ENCODE data around the gene BAIAP2L1. TPM values are rescaled to one million over a fixed set of nuclear protein-coding genes. Genes with fewer than 3 reads are reported as not detected.
A peak's percentile ranks its signal among the peaks of the same experiment; 100 is the strongest.
"Not testable (repeated sequence)": the region's sequence is repeated elsewhere in the genome, so short reads cannot be mapped to it uniquely, and the experiment has no call there.

The BAIAP2L1 gene
- total RNA-seq, 1 donor from 2014 or later: 35.1 TPM

DNA sequence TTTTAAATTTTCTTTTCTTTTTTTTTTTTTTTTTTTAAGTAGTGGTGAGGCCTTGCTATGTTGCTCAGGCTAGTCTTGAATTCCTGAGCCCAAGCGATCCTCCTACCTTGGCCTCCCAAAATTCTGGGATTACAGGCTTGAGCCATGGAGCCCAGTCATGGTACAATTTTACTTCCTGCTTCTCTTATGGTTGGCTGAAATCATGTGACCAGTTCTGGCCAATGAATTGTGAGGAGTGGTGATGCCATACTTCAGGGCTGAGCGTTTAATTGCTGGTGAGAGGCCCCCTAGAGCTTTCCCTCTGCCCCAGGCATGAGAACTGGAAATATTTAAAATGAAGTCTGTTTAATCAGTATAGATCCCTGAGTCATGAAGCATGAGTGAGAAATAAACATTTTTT lies 22.2 kb upstream of the BAIAP2L1 start:
- Histone ChIP-seq H3K4me1 (no peaks in the 10 kb centered on the region), H3K4me2 (no peak overlapping the region), H3K36me3 (no peaks in the 10 kb centered on the region), H3K79me2 (ENCODE audit: low read depth) (no peaks in the 10 kb centered on the region), H3K27me3 (peaks cover 13% of the 10 kb centered on the region), H3F3A (ENCODE audit: low read depth) (no peaks in the 10 kb centered on the region), H3K9me3 (ENCODE audit: low read depth) (no peaks in the 10 kb centered on the region), H3K9ac (no peak overlapping the region), H3K27ac (no peak overlapping the region), H2AFZ (replicated peaks) (no peak overlapping the region), H3K4me3 (no peak overlapping the region), H4K20me1 (ENCODE audit: low read depth) (no peaks in the 10 kb centered on the region)
- H3K27me3 Mint-ChIP-seq (ENCODE audit: insufficient read depth, low read depth): peaks cover 2% of the 10 kb centered on the region
- no peak for TF ChIP-seq EZH2phosphoT487 (IDR thresholded peaks at IDR 0.05)
- TF ChIP-seq, protein P1, sequence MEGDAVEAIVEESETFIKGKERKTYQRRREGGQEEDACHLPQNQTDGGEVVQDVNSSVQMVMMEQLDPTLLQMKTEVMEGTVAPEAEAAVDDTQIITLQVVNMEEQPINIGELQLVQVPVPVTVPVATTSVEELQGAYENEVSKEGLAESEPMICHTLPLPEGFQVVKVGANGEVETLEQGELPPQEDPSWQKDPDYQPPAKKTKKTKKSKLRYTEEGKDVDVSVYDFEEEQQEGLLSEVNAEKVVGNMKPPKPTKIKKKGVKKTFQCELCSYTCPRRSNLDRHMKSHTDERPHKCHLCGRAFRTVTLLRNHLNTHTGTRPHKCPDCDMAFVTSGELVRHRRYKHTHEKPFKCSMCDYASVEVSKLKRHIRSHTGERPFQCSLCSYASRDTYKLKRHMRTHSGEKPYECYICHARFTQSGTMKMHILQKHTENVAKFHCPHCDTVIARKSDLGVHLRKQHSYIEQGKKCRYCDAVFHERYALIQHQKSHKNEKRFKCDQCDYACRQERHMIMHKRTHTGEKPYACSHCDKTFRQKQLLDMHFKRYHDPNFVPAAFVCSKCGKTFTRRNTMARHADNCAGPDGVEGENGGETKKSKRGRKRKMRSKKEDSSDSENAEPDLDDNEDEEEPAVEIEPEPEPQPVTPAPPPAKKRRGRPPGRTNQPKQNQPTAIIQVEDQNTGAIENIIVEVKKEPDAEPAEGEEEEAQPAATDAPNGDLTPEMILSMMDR (IDR thresholded peaks at IDR 0.05): no peak
- TF ChIP-seq EZH2 (IDR thresholded peaks at IDR 0.05): no peak
- no peak overlapping the region for H3K27ac Mint-ChIP-seq
- no peak for DNase-seq (ENCODE audit: low spot score)
- H3K36me3 Mint-ChIP-seq: no peaks in the 10 kb centered on the region
- H3K9me3 Mint-ChIP-seq: peaks cover 2% of the 10 kb centered on the region
- H3K4me3 Mint-ChIP-seq: no peak overlapping the region
- H3K4me1 Mint-ChIP-seq: peaks cover 2% of the 10 kb centered on the region

DNA sequence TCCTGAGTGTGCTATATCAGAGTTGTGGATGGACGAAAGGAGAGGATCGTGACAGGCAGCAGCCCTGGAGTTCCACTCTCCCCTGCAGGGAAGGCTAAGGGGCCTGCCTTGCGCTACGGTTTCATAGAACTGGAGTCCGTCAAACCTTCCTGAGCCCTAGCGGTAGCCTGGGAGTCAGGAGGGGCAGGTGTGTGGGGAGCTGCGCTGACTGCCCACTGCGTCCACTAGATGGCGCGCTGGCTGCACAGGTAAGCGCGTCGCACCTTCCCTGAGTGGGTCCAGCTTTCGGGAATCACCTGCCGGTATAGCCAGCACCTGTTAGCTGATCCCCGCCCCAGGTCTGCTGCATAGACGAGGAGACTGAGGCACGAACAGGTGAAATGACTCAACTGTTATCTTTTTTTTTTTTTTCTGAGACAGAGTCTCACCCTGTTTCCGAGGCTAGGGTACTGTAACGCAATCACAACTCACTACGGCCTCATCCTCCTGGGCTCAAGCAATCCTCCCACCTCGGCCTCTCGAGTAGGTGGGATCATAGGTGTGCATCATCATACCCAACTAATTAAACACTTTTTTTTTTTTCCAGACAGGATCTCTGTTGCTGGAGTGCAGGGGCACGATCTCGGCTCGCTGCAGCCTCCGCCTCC lies 20.2 kb upstream of the BAIAP2L1 start:
- Mint-ChIP-seq H3K4me3 (no peak overlapping the region), H3K27me3 (ENCODE audit: insufficient read depth, low read depth) (peaks cover 2% of the 10 kb centered on the region), H3K36me3 (no peaks in the 10 kb centered on the region), H3K27ac (no peak overlapping the region), H3K4me1 (peaks cover 2% of the 10 kb centered on the region), H3K9me3 (peaks cover 2% of the 10 kb centered on the region)
- Histone ChIP-seq H3K27me3 (peaks cover 13% of the 10 kb centered on the region), H3K4me2 (no peak overlapping the region), H3F3A (ENCODE audit: low read depth) (no peaks in the 10 kb centered on the region), H3K79me2 (ENCODE audit: low read depth) (no peaks in the 10 kb centered on the region), H4K20me1 (ENCODE audit: low read depth) (no peaks in the 10 kb centered on the region), H3K4me3 (no peak overlapping the region), H3K27ac (no peak overlapping the region), H2AFZ (replicated peaks) (no peak overlapping the region), H3K4me1 (no peaks in the 10 kb centered on the region), H3K36me3 (no peaks in the 10 kb centered on the region), H3K9me3 (ENCODE audit: low read depth) (no peaks in the 10 kb centered on the region), H3K9ac (no peak overlapping the region)
- peak; percentile 88 for DNase-seq (ENCODE audit: low spot score)
- TF ChIP-seq, protein P1 (IDR thresholded peaks at IDR 0.05): peak; percentile 99
- no peak for TF ChIP-seq EZH2 (IDR thresholded peaks at IDR 0.05)

DNA sequence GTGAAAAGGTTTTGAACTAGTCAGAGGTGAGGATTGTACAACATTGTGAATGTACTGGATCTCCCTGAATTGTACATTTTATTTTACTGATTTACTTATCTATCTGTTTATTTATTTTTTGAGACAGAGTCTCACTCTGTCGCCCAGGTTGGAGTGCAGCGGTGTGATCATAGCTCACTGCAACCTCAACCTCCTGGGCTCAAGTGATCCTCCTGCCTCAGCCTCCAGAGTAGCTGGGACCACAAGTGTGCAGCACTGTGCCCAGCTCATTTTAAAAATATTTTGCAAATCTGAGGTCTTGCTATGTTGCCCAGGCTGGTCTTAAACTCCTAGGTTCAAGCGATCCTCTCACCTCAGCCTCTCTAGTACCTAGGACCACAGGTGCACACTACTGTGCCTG lies 19.1 kb upstream of the BAIAP2L1 start:
- not testable (repeated sequence) for H3K36me3 ChIP-seq; H3K27ac Mint-ChIP-seq; H3K9me3 ChIP-seq (ENCODE audit: low read depth); H2AFZ ChIP-seq (replicated peaks); H3K4me1 Mint-ChIP-seq; H3K4me2 ChIP-seq; H3K4me3 Mint-ChIP-seq; H3K9ac ChIP-seq; H3K4me1 ChIP-seq; DNase-seq (ENCODE audit: low spot score); H3K4me3 ChIP-seq; H3K79me2 ChIP-seq (ENCODE audit: low read depth); H3K27ac ChIP-seq; H3K9me3 Mint-ChIP-seq; H3F3A ChIP-seq (ENCODE audit: low read depth); H3K27me3 Mint-ChIP-seq (ENCODE audit: insufficient read depth, low read depth); H4K20me1 ChIP-seq (ENCODE audit: low read depth); H3K36me3 Mint-ChIP-seq
- peaks cover 13% of the 10 kb centered on the region for H3K27me3 ChIP-seq

DNA sequence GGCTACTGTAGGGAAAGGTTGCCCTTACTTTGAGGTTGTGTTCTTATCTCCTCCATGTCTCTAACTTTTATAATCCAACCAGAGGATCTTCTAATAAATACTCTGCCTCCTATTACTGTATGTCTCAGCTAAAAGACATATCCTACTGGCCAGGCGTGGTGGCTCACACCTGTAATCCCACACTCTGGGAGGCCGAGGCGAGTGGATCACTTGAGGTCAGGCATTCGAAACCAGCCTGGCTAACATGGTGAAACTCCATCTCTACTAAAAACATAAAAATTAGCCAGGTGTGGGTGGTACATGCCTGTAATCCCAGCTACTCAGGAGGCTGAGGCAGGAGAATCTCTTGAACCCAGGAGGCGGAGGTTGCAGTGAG lies 18.4 kb upstream of the BAIAP2L1 start:
- H3K27ac Mint-ChIP-seq: not testable (repeated sequence)

More for the DNA sequence above, 18.4 kb upstream of the BAIAP2L1 start:
- H3K4me3 ChIP-seq; H3K9me3 Mint-ChIP-seq; H3K36me3 Mint-ChIP-seq; H4K20me1 ChIP-seq (ENCODE audit: low read depth); H3K36me3 ChIP-seq; H3K4me1 ChIP-seq; H2AFZ ChIP-seq (replicated peaks); H3K4me3 Mint-ChIP-seq; H3K4me2 ChIP-seq; H3K9ac ChIP-seq; H3K9me3 ChIP-seq (ENCODE audit: low read depth); H3K79me2 ChIP-seq (ENCODE audit: low read depth); H3K27me3 Mint-ChIP-seq (ENCODE audit: insufficient read depth, low read depth); DNase-seq (ENCODE audit: low spot score); H3F3A ChIP-seq (ENCODE audit: low read depth); H3K4me1 Mint-ChIP-seq; H3K27ac ChIP-seq: not testable (repeated sequence)
- H3K27me3 ChIP-seq: peaks cover 13% of the 10 kb centered on the region
